Midbrain (tissue), 1 donor: ENCODE data around the gene CDKN2D.
A peak's percentile ranks its signal among the peaks of the same experiment; 100 is the strongest.

Experiments used
- DNase-seq: peaks from one replicate; lab custom pipeline; 2025; lab: John Stamatoyannopoulos, UW

Gene CDKN2D

DNA sequence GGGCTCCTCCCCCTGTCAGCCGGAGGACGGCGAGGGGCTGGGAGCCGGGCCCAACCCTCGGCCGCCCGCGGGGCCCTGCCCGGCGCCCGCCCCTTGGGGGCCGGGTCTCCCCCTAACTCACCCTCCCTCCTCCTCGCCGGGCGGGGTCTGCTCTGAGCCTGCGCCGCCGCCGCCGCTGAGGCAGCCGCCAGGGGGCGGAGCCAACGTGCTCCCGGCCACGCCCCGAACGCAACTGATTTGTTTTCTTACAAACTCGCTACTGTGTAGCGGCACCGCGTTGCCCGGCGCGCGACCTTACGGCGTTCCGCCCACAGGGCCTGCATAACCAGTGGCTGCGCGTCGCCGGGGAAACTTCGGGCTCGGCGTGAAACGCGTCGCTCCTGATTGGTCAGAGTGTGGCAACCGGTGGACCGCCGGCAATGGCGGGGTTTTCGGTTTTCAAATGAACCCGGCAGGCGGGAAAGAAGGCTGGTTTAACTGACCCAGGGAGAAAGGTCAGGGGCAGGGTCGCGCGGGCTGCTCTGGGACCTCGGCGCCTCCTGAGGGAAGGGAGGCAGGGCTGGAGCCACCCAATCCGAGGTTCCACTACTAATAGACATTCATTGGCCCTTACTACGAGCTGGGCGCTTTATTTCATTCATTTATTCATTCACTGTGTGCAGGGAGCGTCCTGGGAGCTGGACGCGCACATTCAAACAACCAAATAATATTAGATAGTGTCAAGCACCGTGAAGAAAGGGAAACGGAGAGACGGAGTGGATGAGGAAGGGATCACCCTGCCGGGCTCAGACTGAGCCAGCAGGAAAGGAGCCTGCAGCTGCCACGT is at the start of gene CDKN2D:
Gene CDKN2D, minus strand, starts transcription at position 154 of the 826 bp plus-strand sequence. CDS start 326 bp downstream, outside the sequence.
- DNase-seq = peak; percentile 99

DNA sequence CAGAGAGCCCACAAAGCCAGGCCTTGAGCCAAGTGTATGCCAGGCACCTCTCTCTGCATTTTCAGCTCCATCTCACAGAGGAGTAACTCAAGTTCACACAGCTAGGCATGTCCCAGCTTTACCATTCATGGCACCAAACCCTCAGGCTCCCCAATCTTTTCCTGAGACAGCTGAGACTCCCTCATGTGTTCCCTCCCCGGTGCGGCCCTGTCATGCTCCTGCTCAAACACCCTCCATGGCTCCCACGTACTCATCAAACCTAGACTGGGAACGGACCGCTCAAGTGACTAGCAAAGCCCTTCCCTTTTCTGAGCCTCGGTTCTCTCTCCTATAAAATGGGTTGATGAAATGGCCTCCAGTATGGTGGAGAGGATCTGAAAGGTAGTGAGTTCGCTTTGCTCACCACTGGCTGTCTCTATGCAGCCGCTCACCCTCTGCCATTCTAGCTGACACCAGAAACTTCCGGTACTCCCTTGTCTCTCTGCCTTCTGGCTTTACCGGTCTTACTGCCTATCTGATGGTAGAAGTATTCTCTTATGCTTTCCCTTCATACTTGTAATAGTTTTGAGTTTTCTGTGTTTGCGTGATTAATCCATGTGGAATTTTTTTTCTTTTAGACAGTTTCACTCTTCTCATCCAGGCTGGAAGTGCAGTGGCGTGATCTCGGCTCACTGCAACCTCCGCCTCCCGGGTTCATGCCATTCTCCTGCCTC is 48.8 kb upstream of the CDKN2D start:
- no peak for DNase-seq

GRCh38 chr19:10615429-10616023 is 46.7 kb upstream of the CDKN2D start:
- no peak for DNase-seq

DNA sequence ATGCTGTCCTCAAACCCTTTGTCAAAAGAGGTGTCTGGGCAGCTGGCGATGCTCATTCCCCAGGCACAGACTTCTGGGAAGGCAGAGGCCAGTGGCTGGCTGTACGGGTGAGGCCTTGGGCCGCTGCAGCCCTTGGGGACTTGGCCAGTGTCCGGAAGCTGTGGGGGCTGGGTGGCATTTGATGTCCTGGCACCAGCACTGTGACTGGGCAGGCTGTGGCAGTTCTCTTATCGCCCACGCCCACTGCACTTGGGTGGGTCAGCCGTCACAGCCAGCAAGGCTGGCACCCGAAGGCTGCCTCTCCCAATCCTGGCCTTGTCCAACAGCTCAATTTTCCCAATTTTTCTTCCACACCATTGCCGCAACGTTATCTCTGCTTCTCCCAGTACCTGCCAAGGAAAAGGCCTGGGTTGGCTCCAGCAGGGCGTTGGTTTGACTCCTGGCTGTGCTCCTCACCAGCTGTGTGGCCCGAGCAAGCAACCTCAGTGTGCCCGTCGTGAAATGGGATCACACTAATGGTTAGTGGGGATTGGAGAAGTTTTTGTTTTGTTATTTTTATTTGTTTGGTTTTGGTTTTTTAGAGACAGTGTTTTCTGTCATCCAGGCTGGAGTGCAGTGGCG is 43.8 kb upstream of the CDKN2D start:
- peak; percentile 63 for DNase-seq

GRCh38 chr19:10611907-10612306 is 43.1 kb upstream of the CDKN2D start:
- DNase-seq = no peak

GRCh38 chr19:10604460-10604980 is 35.7 kb upstream of the CDKN2D start:
- no peak for DNase-seq

GRCh38 chr19:10603873-10604459 is 35.2 kb upstream of the CDKN2D start:
- peak; percentile 23 for DNase-seq

- no peak for DNase-seq
Observed at GRCh38 chr19:10603084-10603872, 34.5 kb upstream of the CDKN2D start.

DNA sequence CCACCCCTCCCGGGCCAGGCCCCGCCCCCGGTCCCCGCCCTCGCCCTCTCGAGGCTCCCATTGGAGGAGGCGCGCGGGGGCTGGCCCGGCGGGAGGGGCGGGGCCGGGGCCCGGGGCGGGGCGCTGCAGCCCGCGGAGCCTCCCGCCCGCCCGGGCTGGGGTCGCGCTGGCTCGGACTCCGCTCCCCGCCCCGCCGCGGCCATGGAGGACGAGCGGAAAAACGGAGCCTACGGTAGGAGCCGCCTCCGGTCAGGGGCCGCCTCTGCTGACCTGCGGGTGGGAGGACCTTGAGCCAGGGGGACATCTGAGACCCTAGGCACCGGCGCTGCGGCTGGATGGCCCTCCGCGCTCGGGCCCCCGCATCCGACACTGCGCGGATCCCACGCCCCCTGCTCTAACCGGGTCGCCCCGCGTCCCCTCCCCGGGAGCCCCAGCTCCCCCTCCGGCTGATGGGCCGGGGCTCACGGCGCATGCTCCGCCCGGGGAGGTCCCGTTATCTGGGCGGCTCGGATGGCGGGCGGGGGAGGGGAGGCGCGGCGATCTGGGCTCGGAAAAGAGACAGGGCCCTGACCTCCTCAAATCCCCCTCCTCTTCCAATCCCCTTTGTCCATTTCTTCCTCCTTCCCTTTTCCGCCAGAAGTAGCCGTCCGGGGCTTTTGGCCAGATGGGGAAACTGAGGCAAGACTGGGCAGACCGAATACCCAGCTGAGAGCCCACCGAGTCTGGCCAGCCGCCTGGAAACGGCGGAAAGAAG is 33.7 kb upstream of the CDKN2D start:
- DNase-seq = peak; percentile 83

DNA sequence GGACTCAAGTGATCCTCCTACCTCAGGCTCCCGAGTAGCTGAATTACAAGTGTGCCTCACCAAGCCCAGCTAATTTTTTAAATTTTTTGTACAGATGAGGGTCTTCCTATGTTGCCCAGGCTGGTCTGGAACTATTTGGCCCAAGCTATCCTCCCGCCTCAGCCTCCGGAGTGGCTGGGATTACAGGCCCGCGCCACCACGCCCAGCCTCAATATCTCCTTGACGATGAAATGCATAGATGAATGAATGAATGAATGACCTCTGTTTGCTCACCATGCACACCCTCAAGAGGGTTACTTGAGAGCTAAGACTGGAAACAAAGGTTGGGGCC is 33.2 kb upstream of the CDKN2D start:
- no peak for DNase-seq

GRCh38 chr19:10600149-10600548 is 31.4 kb upstream of the CDKN2D start:
- no peak for DNase-seq

DNA sequence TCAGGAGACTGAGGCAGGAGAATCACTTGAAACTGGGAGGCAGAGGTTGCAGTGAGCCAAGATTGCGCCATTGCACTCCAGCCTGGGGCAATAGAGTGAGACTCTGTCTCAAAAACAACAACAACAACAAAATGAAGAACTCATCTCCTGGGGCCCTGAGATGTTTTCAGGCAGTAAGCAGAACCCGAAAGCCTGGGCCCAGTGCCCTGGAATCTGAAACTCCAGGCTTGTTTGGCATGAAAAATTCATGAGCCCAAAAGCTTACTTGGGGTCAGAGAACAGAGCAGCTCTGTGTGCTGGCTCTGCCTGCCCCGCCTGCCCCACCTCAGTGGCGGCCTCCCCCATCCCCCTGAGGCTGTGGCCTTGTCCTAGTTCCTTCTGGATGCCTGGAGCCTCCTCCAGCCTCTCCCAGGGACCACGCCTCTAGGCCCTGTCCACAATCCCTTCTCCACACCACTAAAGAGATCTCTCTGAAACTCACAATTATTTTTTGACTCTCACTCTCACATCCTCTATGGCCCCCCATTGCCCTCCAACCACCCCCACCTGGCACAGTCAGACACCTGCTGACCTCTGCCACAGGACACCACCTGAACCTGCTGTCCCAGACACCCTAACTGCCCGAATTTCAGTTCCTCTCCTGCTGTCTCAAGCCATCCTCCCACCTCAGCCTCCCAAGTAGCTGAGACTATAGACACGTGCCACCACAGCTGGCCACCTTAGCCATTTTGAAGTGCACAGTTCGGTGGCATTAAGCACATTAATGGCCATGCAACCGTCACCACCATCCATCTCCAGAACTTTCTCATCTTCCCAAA is 25.2 kb upstream of the CDKN2D start:
- DNase-seq = peak; percentile 59

GRCh38 chr19:10593148-10593547 is 24.4 kb upstream of the CDKN2D start:
- DNase-seq = no peak

- DNase-seq = no peak
Observed at GRCh38 chr19:10587839-10588150, 19.0 kb upstream of the CDKN2D start.

DNA sequence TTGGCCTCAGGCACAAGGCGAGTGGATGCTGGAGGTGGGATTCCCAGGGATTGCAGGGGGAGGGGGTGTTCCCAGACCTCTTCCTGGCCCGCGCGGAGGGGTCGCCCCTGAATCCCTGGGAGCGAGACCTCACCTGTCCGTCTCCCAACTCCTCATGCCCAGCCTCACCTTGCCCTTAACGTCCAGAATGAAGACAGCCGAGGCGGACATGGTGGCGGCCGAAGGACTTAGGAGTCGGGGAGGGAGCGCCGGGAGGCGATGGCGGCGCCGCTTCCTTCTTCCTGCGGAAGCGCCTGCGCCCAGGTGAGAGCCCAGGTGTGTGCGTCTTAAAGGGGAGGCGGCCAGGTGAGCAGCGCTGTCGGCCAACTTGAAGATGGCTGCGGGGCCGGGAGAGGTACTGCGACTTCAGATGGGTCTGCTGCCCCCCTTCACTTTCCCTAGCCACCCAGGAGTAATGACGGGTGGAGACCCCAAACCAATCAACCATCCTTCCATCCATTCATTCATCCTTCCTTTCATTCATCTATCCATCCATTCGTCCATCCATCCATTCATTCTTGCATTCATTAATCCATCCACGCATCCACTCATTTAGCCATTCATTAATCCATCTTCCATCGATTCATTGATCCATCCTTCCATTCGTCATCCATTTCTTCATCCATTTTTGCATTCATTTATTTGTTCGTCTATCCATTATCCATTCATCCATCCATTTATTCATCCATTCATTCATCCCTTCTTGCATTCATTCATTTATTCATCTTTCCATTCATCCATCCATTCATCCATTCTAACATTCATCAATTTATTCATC is 18.5 kb upstream of the CDKN2D start, which contains the start of gene AP1M2:
Gene AP1M2, minus strand, starts transcription at position 291 of the 817 bp plus-strand sequence. Its CDS starts 81 bp downstream, at position 210.
- DNase-seq = no peak

DNA sequence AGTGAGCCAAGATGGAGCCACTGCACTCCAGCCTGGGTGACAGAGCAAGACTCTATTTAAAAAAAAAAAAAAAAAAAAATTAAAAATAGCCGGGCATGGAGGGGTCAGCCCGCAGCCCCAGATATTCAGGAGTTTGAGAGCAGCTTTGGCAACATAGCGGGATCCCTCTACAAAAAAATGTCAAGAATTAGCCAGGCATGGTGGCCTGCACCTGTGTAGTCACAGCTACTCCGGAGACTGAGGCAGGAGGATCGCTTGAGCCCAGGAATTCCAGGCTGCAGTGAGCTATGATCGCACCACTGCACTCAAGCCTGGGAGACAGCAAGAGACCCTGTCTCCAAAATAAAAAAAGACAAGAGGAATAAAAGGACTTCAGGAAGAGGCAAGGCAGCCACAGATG is 17.6 kb upstream of the CDKN2D start:
- DNase-seq = no peak

DNA sequence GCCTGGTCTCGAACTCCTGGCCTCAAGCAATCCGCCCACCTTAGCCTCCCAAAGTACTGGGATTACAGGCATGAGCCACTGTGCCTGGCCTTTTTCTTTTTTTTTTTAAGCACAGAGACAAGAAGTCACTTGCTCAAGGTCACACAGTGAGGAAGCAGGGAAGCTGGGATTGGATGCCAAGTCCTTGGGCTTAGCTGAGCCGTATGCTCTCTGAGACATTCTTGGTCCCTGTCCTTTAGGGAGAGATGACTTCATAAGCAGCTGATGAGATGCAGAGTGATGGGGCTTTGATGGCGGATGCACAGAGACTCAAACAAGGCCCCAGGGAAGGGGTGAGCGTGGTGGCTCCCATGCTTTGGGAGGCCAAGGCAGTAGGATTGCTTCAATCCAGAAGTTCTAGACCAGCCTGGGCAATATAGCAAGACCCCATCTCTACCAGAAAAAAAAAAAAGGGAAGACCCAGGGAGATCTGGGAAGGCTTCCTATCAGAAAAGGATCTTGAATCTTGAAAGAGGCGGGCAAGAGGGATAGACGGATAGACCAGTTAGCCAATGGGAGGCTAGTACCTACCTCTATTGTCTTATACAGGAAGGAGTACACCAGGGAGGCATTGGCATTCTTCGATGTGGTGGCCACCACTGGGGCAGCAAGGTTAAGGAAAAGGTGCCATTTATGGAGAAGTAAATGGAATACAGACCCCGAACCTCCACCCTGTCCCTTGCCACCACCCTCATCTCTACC is 14.4 kb upstream of the CDKN2D start:
- no peak for DNase-seq

GRCh38 chr19:10582091-10582490 is 13.3 kb upstream of the CDKN2D start:
- DNase-seq = no peak
